Subcutaneous adipose tissue (tissue), 4 donors: ENCODE results near the gene ERP27. TPM values are rescaled to one million over a fixed set of nuclear protein-coding genes. Genes with fewer than 3 reads are reported as not detected.

Experiments
- total RNA-seq, 4 donors: library from RNA; depleted of rRNA; stranded (reverse); fragments of >200 nt; gene quantifications; one replicate each; pipeline ENCODE4 v1.1.0, GENCODE V29; 2016
- TF ChIP-seq, protein P1 (sequence below): fragments of 450-650 bp; IDR thresholded peaks from one replicate; pipeline ENCODE4 v1.5.1; 2016; ENCODE audit warnings: low read depth, mild to moderate bottlenecking, control low read depth, antibody characterized with exemption, moderate library complexity

Gene ERP27
- total RNA-seq, 4 donors from 2014 or later, result 0.85 to 0.94 TPM; not detected in 2

DNA sequence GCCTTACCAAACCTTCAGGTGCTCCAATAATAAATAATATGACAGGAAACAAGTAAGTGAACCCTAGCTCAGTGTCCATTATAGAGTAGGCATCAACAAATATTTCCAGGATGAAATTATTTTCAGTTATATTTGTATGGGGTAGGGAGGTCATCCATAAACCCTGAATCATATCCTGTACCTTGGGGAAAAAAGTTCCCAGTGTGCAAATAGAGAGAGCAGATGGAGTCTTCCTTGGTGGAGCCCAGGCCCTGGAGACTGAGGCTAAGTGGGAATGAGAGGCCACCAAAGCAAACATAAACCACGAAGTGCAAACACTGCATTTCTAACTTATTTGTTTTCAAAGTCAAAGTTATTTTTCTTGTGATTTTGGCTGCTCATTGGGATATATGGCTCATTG lies 8.5 kb upstream of the ERP27 start:
- TF ChIP-seq, protein P1, sequence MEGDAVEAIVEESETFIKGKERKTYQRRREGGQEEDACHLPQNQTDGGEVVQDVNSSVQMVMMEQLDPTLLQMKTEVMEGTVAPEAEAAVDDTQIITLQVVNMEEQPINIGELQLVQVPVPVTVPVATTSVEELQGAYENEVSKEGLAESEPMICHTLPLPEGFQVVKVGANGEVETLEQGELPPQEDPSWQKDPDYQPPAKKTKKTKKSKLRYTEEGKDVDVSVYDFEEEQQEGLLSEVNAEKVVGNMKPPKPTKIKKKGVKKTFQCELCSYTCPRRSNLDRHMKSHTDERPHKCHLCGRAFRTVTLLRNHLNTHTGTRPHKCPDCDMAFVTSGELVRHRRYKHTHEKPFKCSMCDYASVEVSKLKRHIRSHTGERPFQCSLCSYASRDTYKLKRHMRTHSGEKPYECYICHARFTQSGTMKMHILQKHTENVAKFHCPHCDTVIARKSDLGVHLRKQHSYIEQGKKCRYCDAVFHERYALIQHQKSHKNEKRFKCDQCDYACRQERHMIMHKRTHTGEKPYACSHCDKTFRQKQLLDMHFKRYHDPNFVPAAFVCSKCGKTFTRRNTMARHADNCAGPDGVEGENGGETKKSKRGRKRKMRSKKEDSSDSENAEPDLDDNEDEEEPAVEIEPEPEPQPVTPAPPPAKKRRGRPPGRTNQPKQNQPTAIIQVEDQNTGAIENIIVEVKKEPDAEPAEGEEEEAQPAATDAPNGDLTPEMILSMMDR, result no peak

DNA sequence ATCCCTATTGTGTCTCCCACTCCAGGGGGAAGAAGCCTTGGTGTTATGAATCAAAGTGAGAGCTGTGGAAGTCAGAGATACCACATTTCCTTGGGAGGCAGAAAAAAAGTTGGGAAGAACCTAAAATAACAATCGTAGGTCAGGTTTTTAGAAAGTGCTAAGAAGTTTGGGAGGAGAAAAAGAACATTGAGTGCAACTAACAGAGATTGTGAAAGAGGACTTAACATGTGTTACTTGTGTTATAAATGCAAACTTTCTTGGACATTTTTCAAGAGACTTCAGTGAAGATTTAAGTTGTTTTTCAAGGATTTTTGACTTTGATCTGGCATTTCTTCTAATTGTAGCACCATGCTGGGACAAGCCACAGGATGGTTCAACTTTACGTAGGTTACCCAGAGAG lies 7.8 kb upstream of the ERP27 start:
- TF ChIP-seq, protein P1, result no peak

DNA sequence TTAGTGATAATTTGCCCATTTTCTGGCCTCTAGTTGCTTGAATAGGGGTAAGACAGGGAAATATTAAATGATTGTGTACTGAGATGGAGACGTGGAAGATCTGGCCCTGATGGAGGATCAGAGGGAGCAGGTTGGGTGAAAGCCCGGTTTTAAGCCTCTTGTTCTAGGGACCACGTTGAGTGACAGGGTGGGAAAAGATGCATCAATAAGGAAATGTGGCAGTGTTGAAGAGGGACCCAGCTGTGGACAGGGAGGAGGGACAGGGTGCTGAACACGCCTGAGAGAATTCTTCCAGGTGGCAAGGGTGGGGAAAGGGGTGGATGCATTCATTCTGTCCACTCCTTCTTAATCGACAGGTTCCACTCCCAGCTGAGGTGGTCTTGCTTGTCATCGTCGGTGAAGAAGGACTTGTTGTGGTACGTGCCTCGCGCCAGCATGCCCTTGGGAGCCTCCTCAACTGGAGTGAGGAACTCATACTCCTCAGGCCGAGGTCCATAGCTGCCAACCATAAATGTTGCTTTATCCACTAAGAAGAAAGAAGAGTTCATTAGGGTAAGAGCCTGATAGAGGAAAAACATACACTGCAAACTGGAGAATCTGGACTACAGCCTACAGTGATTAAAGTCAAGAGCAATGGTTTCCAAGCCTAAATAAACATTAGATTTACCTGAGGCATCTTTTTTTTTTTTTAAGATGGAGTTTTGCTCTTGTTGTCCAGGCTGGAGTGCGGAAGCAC lies 4.0 kb upstream of the ERP27 start:
- TF ChIP-seq, protein P1, result no peak

DNA sequence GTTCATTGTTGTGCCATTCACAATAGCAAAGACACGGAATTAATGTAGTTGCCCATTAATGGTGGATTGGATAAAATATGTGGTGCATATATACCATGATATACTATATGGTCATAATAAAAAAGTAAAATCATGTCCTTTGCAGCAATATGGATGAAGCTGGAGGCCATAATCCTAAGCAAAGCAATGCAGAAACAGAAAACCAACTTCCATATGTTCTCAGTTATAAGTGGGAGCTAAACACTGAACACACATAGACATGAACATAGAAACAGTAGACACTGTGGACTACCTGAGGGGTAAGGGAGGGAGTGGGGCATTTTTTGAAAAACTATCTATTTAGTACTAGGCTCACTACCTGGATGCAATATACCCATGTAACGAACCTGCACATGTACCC lies 3.0 kb upstream of the ERP27 start:
- TF ChIP-seq, protein P1, result no peak

DNA sequence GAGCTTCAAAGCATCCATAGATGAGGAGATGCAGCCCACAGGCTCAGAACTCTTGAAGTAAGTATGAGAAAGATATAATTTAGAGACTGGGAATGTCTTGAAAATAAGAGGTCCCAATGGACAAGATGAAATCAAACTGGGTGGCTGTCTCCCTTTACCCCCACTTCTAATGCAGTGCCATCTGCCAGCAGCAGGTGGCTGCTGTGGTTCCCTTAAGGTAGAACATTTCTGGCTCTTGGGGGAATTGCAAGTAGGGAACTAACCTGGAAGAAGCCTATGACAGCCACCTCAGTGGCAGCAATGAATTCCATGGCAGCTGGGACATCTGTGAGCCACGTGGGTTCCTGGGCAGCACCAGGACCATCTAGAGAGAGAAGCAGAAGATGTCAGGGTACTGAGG lies 648 bp downstream of the ERP27 start:
- TF ChIP-seq, protein P1, result no peak

DNA sequence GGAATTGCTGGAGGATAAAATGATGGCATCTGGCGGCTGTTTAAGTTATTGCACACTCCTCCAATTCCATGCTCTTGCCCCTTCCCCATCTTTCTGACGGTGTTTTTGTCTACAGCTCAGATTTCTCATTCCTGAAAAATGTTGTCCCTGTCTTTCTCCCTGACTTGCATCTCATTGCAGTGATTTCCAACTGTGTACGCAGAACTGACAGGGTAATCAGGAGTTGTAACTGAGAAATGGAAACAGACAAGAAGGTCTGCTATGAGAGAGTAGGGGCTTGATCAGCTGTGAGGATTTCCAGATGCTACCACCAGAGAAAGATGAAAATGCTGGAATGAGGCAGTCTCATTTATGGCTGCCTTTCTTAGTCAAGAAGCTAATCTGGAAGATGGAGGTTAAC lies 1.3 kb downstream of the ERP27 start:
- TF ChIP-seq, protein P1, result no peak

DNA sequence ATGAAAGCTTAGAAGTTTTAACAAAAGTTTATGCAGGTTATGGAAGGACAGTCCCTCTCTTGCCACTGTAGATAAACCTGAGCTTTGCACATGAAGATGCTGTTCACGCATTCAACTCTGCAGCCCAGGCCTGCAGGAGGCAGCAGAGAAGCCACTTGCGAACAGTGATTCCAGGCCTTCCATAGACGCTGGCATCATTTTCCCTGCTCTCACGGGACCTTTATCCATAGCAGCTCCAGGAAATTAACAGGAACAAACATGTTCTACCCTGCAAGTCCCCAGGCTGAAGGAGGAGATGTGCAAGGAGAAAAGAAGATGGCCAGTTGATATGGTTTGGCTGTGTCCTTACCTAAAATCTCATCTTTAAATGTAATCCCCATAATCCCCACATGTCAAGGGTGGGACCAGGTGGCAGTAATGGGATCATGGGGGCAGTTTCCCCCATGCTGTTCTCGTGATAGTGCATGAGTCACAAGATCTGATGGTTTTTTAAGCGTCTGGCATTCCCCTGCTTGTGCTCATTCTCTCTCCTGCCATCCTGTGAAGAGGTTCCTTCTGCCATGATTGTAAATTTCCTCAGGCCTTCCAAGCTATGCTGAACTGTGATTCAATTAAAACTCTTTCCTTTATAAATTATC lies 2.0 kb downstream of the ERP27 start:
- TF ChIP-seq, protein P1, result no peak
